H9 (cell line): ENCODE measurements around the gene ACOXL. TPM values are rescaled to one million over a fixed set of nuclear protein-coding genes. Genes with fewer than 3 reads are reported as not detected.

Experiments
- DNase-seq: peaks from one replicate; pipeline ENCODE4 v3.0.0-alpha.2; 2017
- H2AFZ ChIP-seq: one replicate; pipeline ENCODE4 v1.6.1; 2013; ENCODE audit warnings: mild to moderate bottlenecking, low read length, control low read depth, moderate library complexity
- H2AK5ac ChIP-seq: 2 replicates; pipeline ENCODE4 v1.6.1; 2013; ENCODE audit warnings: low read length, control low read depth, mixed read lengths; ENCODE audit not compliant: insufficient read length
- H2BK120ac ChIP-seq: one replicate; pipeline ENCODE4 v1.6.1; 2013; ENCODE audit warnings: low read depth, mild to moderate bottlenecking, low read length, control low read depth, inconsistent platforms; ENCODE audit not compliant: poor library complexity, severe bottlenecking
- H2BK12ac ChIP-seq: 2 replicates; pipeline ENCODE4 v1.6.1; 2013; ENCODE audit warnings: low read length, control low read depth, mixed read lengths, low read depth; ENCODE audit not compliant: insufficient read length
- H2BK15ac ChIP-seq: 2 replicates; pipeline ENCODE4 v1.6.1; 2013; ENCODE audit warnings: low read depth, low read length, control low read depth
- H2BK20ac ChIP-seq: one replicate; pipeline ENCODE4 v1.6.1; 2013; ENCODE audit warnings: low read depth, mild to moderate bottlenecking, low read length, control low read depth, inconsistent platforms; ENCODE audit not compliant: poor library complexity, severe bottlenecking
- H2BK5ac ChIP-seq: 2 replicates; pipeline ENCODE4 v1.6.1; 2013; ENCODE audit warnings: low read length, control low read depth, mixed read lengths; ENCODE audit not compliant: insufficient read length
- H3K14ac ChIP-seq: 2 replicates; pipeline ENCODE4 v1.6.1; 2013; ENCODE audit warnings: low read length, control low read depth; ENCODE audit not compliant: insufficient read depth
- H3K18ac ChIP-seq: 2 replicates; pipeline ENCODE4 v1.6.1; 2013; ENCODE audit warnings: low read depth, mild to moderate bottlenecking, mixed read lengths, low read length, control low read depth; ENCODE audit not compliant: insufficient read length
- H3K23ac ChIP-seq: 2 replicates; pipeline ENCODE4 v1.6.1; 2013; ENCODE audit warnings: low read length, control low read depth, mixed read lengths, low read depth; ENCODE audit not compliant: insufficient read length
- H3K23me2 ChIP-seq: 2 replicates; pipeline ENCODE4 v1.6.1; 2013; ENCODE audit warnings: low read depth, mild to moderate bottlenecking, mixed read lengths, low read length, control low read depth; ENCODE audit not compliant: insufficient read length, poor library complexity, severe bottlenecking
- H3K27ac ChIP-seq: 2 replicates; pipeline ENCODE4 v1.5.1; 2013; ENCODE audit warnings: low read length, control low read depth, mixed read lengths, low read depth; ENCODE audit not compliant: insufficient read length
- H3K27me3 ChIP-seq: 2 replicates; pipeline ENCODE4 v1.6.1; 2013; ENCODE audit warnings: low read length, control low read depth, inconsistent platforms; ENCODE audit not compliant: insufficient read depth
- H3K4ac ChIP-seq: 2 replicates; pipeline ENCODE4 v1.6.1; 2013; ENCODE audit warnings: low read depth, mild to moderate bottlenecking, control low read depth, inconsistent platforms, low read length, moderate library complexity
- H3K4me1 ChIP-seq: 2 replicates; pipeline ENCODE4 v1.6.1; 2013; ENCODE audit warnings: low read length, control low read depth, inconsistent platforms; ENCODE audit not compliant: insufficient read depth
- H3K4me2 ChIP-seq: 2 replicates; pipeline ENCODE4 v1.6.1; 2013; ENCODE audit warnings: low read length, control low read depth, mixed read lengths; ENCODE audit not compliant: insufficient read length, insufficient read depth
- H3K56ac ChIP-seq: 2 replicates; pipeline ENCODE4 v1.6.1; 2013; ENCODE audit warnings: low read depth, mild to moderate bottlenecking, mixed read lengths, low read length, control low read depth; ENCODE audit not compliant: insufficient read length
- H3K79me1 ChIP-seq: 2 replicates; pipeline ENCODE4 v1.6.1; 2013; ENCODE audit warnings: low read depth, mild to moderate bottlenecking, moderate library complexity, low read length, control low read depth, inconsistent platforms; ENCODE audit not compliant: insufficient read depth, poor library complexity, severe bottlenecking
- H3K79me2 ChIP-seq: 2 replicates; pipeline ENCODE4 v1.6.1; 2013; ENCODE audit warnings: low read length, control low read depth, inconsistent platforms; ENCODE audit not compliant: insufficient read depth
- H3K9ac ChIP-seq: 2 replicates; pipeline ENCODE4 v1.6.1; 2013; ENCODE audit warnings: low read length, control low read depth, mixed read lengths; ENCODE audit not compliant: insufficient read length; ENCODE audit errors: extremely low read depth
- H3K9me3 ChIP-seq: one replicate; pipeline ENCODE4 v1.6.1; 2013; ENCODE audit warnings: low read depth, low read length, inconsistent platforms; ENCODE audit not compliant: control insufficient read depth
- H3T11ph ChIP-seq: one replicate; pipeline ENCODE4 v1.6.1; 2013; ENCODE audit warnings: mild to moderate bottlenecking, low read length, control low read depth, inconsistent platforms
- H4K20me1 ChIP-seq: one replicate; pipeline ENCODE4 v1.6.1; 2013; ENCODE audit not compliant: control insufficient read depth, insufficient read length, insufficient read depth
- H4K5ac ChIP-seq: 2 replicates; pipeline ENCODE4 v1.6.1; 2013; ENCODE audit warnings: low read depth, mild to moderate bottlenecking, mixed read lengths, low read length, control low read depth; ENCODE audit not compliant: insufficient read length
- H4K8ac ChIP-seq: replicated peaks from 2 replicates; pipeline ENCODE4 v1.6.1; 2013; ENCODE audit warnings: low read length, control low read depth, mixed read lengths, low read depth; ENCODE audit not compliant: insufficient read length
- H4K91ac ChIP-seq: 2 replicates; pipeline ENCODE4 v1.6.1; 2013; ENCODE audit warnings: low read depth, mild to moderate bottlenecking, moderate library complexity, mixed read lengths, low read length, control low read depth; ENCODE audit not compliant: insufficient read length
- H3K27ac Mint-ChIP-seq, 3 experiments: 2 replicates in 2 of 3; 3 replicates in 1 of 3; pipeline ENCODE4 v1.8.0; 2020 to 2021; ENCODE audit warnings: mixed read lengths in 3 of 3, mild to moderate bottlenecking in 1 of 3, moderate library complexity in 1 of 3
- H3K27me3 Mint-ChIP-seq: 2 replicates; pipeline ENCODE4 v1.8.0; 2021; ENCODE audit warnings: low read depth, mild to moderate bottlenecking, moderate library complexity, mixed read lengths
- H3K36me3 Mint-ChIP-seq, 3 experiments: 2 replicates in 2 of 3; 3 replicates in 1 of 3; pipeline ENCODE4 v1.8.0; 2020 to 2021; ENCODE audit warnings: low read depth in 3 of 3, mixed read lengths in 3 of 3; ENCODE audit not compliant: insufficient read depth in 1 of 3
- H3K4me1 Mint-ChIP-seq, 2 experiments: 2 replicates each; pipeline ENCODE4 v1.8.0; 2020; ENCODE audit warnings: mixed read lengths in 2 of 2
- H3K4me3 Mint-ChIP-seq, 2 experiments: 2 replicates in 1 of 2; 3 replicates in 1 of 2; pipeline ENCODE4 v1.8.0; 2020 to 2021; ENCODE audit warnings: mild to moderate bottlenecking in 2 of 2, mixed read lengths in 2 of 2, moderate library complexity in 1 of 2
- H3K9me3 Mint-ChIP-seq, 2 experiments: 2 replicates in 1 of 2; 3 replicates in 1 of 2; pipeline ENCODE4 v1.8.0; 2020; ENCODE audit warnings: mild to moderate bottlenecking in 2 of 2, mixed read lengths in 2 of 2, moderate library complexity in 1 of 2
- WGBS: extraction: QIAGEN DNeasy Blood & Tissue Kit; methylation state at CpG from one replicate; pipeline ENCODE4 v1.1.7; 2013; ENCODE audit warnings: missing lambda C conversion rate, low lambda C conversion rate, mixed read lengths; ENCODE audit not compliant: insufficient read length; ENCODE audit errors: extremely low coverage; 5-methylcytosine and 5-hydroxymethylcytosine counted together
- total RNA-seq: library from RNA; stranded (reverse); gene quantifications from 2 replicates; pipeline ENCODE4 v1.2.1, GENCODE V29; 2021
- TF ChIP-seq, protein P1 (sequence below): fragments of 200-600 bp; sonication (generic); conservative IDR thresholded peaks from 3 replicates; pipeline ENCODE4 v1.8.0; 2021; ENCODE audit warnings: antibody characterized with exemption, mild to moderate bottlenecking

The ACOXL gene
- total RNA-seq, 1 experiment from 2014 or later: 37.6 TPM

DNA sequence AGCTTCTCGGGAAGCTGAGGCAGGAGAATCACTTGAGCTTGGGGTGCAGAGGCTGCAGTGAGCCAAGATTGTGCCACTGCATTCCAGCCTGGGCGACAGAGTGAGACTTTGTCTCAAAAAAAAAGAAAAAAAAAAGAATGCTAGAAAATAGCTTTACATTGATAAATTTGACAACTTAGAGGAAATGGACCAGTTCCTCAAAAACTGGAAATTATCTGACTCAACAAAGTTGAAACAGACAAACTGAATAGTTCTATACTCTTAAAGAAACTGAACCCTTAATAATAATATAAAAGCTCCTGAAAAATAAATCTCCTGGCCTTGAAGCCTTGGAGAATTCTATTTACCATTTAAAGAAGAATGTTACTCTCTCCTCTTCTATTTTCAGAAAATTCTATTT lies 237.3 kb downstream of the ACOXL start:
- Histone ChIP-seq H4K5ac (no peak overlapping the region), H3K4me1 (no peaks in the 10 kb centered on the region; the same call in 1 of the 2 replicates), H3K79me1 (no peaks in the 10 kb centered on the region), H3K27ac (no peak overlapping the region), H3K9ac (no peak overlapping the region), H4K91ac (no peak overlapping the region), H3K14ac (no peak overlapping the region), H2BK5ac (no peak overlapping the region), H2BK12ac (no peak overlapping the region), H3K4ac (no peak overlapping the region), H3K23ac (no peak overlapping the region), H3T11ph (no peak overlapping the region), H2BK15ac (no peak overlapping the region), H3K9me3 (no peaks in the 10 kb centered on the region), H3K18ac (no peak overlapping the region), H2AK5ac (no peak overlapping the region), H2BK120ac (no peak overlapping the region), H4K8ac (no peak overlapping the region), H3K56ac (no peak overlapping the region), H3K79me2 (no peaks in the 10 kb centered on the region), H3K23me2 (no peaks in the 10 kb centered on the region), H4K20me1 (no peaks in the 10 kb centered on the region), H2AFZ (no peak overlapping the region), H3K4me2 (no peak overlapping the region), H3K27me3 (no peaks in the 10 kb centered on the region), H2BK20ac (no peak overlapping the region)
- no peak overlapping the region for H3K4me3 Mint-ChIP-seq
- peaks cover 13 to 14% of the 10 kb centered on the region in 2 experiments for H3K9me3 Mint-ChIP-seq
- peaks cover 10 to 42% (median 28%) of the 10 kb centered on the region in 3 experiments for H3K36me3 Mint-ChIP-seq
- no peak overlapping the region for H3K27ac Mint-ChIP-seq
- TF ChIP-seq, protein P1, sequence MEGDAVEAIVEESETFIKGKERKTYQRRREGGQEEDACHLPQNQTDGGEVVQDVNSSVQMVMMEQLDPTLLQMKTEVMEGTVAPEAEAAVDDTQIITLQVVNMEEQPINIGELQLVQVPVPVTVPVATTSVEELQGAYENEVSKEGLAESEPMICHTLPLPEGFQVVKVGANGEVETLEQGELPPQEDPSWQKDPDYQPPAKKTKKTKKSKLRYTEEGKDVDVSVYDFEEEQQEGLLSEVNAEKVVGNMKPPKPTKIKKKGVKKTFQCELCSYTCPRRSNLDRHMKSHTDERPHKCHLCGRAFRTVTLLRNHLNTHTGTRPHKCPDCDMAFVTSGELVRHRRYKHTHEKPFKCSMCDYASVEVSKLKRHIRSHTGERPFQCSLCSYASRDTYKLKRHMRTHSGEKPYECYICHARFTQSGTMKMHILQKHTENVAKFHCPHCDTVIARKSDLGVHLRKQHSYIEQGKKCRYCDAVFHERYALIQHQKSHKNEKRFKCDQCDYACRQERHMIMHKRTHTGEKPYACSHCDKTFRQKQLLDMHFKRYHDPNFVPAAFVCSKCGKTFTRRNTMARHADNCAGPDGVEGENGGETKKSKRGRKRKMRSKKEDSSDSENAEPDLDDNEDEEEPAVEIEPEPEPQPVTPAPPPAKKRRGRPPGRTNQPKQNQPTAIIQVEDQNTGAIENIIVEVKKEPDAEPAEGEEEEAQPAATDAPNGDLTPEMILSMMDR: no peak
- no CpG with 5 or more reads among the region's 2 CpGs for WGBS
- DNase-seq: no peak
- no peaks in the 10 kb centered on the region for H3K27me3 Mint-ChIP-seq
- H3K4me1 Mint-ChIP-seq: 0 out of 4 replicates have a peak, but pooled peaks cover 0 to 4% of the 10 kb centered on the region in 2 experiments
